ENCODE results near the gene SH3RF1.

The SH3RF1 gene

GRCh38 chr4:169251291-169252235, 19.2 kb downstream of the SH3RF1 start:
- no peak for DNase-seq (ENCODE audit: low read depth)

DNA sequence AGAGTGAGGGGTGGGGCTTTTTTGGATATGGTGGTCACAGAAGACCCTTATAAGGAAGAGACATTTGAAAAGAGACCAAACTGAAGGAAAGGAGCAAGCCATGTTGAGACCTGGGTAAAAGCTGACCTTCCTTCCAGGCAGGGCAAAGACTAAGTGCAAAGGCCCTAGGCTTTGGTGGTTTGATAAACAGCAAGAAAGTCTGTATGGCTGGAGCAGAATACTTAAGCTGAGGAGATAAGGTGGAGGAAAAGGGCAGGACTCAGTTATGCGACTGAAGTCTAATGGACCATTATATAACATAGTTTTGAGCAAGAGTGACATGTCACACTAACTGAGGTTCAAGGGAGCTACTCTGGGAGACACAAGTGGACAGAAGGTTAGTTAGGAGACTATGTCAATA, 20.0 kb downstream of the SH3RF1 start:
- DNase-seq (ENCODE audit: low read depth): no peak

GRCh38 chr4:169249999-169250398, 20.8 kb downstream of the SH3RF1 start:
- DNase-seq (ENCODE audit: low read depth): no peak

DNA sequence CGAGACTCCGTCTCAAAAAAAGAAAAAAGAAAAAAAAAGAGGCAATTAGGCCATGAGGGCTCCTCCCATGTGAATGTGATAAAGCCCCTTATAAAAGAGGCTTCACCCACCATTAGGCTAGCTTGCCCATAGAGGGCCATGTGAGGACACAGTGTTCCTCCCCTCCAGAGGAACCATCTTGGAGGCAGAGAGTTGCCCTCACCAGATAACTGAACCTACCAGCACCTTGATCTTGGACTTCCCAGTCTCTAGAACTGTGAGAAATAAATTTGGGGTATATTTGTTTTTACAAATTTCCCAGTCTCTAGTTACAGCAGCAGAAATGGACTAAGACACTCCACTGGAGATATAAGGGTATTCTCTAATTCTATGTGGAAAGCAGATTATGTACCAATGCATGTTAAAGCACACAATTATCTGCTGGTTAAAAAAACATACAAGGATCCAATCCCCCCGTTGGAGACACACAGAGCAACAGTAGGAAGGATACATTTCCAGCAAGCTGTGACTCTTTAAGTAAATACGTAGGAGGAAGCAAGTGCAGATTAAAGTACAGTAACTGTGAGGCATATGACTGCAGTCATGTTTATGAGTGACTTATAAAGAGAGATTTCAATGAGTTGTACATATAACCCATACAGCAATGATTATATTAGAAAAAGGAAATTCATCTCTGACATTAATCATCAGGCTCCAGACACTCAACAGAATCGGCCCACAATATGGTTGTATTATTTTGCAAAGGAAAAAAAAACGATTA, 21.4 kb downstream of the SH3RF1 start:
- DNase-seq (ENCODE audit: low read depth): no peak

DNA sequence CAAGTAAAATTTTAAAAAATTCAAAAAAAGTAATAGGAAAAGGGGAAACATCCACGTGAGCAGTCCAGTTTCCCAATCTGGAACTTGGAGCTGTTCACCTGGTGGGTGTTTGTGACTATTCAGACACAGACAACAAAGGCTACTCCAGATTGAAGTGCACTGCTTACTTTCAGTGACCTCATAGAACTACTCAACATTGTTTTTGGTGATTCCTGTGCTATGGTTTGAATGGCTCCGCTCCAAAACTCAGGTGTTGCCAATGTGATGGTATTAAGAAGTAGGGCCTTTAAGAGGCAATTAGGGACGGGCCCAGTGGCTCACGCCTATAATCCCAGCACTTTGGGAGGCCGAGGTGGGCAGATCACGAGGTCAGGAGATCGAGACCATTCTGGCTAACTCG, 22.1 kb downstream of the SH3RF1 start:
- DNase-seq (ENCODE audit: low read depth): no peak

- no peak for DNase-seq (ENCODE audit: low read depth)
Measured at GRCh38 chr4:169246957-169247396, 23.8 kb downstream of the SH3RF1 start.

GRCh38 chr4:169246279-169246678, 24.5 kb downstream of the SH3RF1 start:
- DNase-seq (ENCODE audit: low read depth): no peak

DNA sequence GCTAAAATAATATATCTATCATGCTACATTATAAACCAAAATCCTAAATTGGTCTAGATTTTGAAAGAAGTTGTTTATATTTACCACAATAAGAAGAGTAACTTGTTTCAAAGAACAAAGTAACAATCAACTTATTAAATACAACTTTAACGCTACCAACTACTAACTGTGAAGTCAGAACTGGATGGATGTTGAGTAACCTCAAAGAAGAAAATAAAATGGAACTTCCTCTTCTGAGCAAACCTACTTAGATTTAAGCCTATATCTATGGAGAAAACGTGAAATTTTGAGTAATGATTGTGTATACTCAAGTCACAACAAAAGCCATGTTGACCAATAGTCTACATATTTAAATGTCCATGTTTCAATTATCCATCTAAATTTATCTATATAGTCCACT, 25.7 kb downstream of the SH3RF1 start:
- DNase-seq (ENCODE audit: low read depth): no peak

- DNase-seq (ENCODE audit: low read depth): no peak
Measured at GRCh38 chr4:169243825-169244609, 26.7 kb downstream of the SH3RF1 start.

- no peak for DNase-seq (ENCODE audit: low read depth)
Measured at GRCh38 chr4:169241464-169241863, 29.3 kb downstream of the SH3RF1 start.

DNA sequence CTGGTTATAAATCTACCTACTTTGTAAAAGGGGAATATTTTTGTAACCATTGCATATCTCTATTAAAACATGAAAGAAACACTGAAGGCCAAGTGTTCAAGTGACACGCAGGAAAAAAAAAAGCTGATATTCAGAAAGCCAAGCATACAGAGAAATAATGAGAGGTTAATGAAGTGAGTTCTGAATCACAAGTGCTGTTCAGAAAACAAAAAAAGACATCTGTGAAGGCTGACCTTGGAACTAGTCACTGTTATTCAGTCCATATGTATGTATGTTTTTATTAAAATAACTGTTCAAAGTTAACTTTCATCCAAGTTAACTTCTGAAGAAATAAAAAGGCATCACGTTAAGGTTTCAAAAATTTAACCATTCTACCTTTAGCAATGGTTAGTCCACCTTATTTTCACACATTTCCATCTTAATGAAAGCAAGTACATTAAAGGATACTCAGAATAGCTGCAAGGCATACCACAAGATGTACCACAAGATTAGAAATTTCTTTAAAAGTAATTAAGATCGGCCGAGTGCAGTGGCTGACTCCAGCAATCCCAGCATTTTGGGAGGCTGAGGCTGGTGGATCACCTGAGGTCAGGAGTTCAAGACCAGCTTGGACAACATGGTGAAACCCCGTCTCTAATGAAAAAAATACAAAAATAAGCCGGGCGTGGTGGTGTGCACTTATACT, 31.4 kb downstream of the SH3RF1 start:
- DNase-seq (ENCODE audit: low read depth): no peak

DNA sequence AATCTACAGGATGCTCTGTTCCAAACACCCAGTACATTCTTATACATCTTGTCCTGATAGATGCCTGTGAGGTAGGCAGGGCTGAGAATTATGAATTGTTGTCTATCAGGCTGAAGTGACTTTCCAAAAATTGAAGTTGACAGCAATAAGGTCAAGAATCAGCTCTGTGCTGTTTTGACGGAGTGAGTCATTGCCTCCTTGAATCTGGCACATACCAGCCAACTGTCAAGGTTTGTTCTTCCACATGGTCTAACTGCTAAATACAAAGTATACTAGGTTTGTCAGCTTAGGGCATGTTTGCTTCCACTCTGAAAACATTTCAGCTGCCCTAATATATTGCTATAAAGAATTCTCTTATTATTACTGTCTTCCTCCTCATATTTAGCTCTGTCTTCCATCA, 32.3 kb downstream of the SH3RF1 start:
- no peak for DNase-seq (ENCODE audit: low read depth)

DNA sequence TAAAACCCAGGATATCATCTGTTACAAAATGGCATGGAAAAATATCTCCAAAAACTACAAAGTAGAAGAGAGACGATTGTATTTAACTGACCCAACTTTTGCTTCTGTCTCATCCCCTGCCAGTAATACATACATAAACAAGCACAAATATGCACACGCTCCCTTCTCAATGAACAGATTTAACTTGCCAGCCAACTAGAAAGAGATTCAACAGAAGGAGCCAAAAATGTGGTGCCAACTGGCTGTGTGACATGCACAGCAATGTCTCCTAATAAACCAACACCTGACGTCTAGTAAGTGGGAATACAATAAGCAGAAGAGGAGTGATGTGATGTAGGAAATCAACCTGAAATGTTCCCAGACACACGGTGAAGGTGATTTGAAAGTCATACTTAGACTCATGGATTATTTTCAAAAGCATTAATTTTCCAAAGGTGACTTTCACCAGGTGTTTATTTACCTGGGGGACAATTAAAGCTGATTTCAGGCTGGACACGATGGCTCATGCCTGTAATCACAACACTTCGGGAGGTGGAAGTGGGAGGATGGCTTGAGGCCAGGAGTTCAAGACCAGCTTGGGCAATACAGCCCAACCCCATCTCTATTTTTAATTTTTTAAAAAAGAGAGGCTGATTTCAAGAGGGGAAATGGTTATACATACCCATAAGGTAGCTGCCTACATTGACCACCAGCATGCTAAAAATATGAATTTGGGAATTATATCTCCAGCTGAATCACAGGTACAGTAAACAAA, 33.7 kb downstream of the SH3RF1 start:
- DNase-seq (ENCODE audit: low read depth): no peak

DNA sequence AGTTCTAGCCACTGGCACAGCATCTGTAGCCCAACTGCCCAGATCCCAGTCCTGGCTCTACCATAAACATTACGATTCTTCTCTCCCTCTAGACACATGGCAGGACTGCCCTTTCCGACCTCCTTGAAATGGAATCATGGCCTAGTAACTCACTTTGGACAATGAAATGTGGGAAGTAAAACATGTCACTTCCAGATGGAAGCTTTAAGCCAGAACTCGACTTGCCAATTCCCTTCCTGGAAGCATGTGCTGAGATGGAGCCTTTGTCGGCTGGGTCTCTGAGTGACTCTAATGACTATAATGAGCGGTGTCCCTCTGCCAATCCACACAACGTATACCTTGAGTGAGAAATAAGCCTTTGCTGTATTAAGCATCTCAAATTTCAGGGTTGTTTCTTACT, 34.7 kb downstream of the SH3RF1 start:
- DNase-seq (ENCODE audit: low read depth): no peak

DNA sequence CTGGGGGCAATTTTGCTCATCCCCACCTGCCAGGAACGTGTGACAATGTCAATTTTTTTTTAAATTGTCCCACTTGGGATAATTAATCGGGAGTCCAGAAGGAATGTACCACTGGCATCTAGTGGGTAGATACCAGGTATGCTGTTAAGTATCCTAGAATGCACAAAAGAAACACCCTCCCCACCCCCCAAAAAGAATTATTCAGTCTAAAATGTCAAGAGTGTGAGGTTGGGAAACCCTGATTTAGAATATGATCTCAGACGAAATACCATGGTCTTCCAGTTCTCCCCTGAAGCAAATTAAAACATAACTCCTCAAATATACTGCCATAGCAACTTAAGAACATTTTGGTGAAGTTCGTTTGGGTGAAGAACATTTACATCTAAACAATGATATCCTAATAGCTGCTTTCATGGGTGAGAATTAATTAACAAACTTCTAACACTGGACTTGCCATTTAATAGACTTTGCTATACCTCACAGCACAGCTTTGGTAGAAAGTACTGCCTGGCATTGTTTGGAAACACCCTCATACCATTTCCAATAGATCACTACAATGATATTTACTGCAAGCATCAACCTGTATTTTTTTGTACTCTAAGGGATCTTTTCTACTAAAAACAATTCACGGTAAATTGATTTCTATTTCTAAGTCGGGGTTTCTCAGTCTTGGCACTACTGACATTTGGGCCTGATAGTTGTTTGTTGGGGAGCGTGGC, 36.5 kb downstream of the SH3RF1 start:
- no peak for DNase-seq (ENCODE audit: low read depth)

GRCh38 chr4:169233691-169234090, 37.1 kb downstream of the SH3RF1 start:
- no peak for DNase-seq (ENCODE audit: low read depth)

GRCh38 chr4:169231647-169232262, 39.0 kb downstream of the SH3RF1 start:
- no peak for DNase-seq (ENCODE audit: low read depth)

DNA sequence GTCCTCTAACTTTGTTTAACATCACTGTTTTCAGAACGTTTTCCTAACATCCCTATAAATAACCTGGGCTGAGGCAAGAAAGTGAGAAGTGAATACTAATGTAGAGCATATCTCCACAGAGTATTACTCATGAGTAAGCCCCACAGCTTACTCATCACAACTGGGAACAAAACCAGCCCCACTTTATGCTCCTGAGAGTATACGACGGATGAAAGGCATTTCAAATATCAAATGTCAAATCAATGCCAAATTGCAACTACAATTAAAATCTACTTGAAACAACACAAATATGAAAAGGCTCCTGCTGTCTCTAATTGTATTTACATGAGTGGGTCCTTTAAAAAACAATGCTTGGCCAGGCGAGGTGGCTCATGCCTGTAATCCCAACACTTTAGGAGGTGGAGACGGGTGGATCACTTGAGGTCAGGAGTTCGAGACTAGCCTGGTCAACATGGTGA, 41.2 kb downstream of the SH3RF1 start:
- DNase-seq (ENCODE audit: low read depth): no peak

- no peak for DNase-seq (ENCODE audit: low read depth)
Measured at GRCh38 chr4:169228076-169228475, 42.7 kb downstream of the SH3RF1 start.

- DNase-seq (ENCODE audit: low read depth): no peak
Measured at GRCh38 chr4:169226565-169226964, 44.2 kb downstream of the SH3RF1 start.
